GM13977 (cell line): Measurements from ENCODE around the gene MEG3.

Experiments used
- DNase-seq: peaks from one replicate; pipeline ENCODE4 v3.0.0; 2012; ENCODE audit warnings: low spot score
- CTCF ChIP-seq: IDR thresholded peaks from 2 replicates; pipeline ENCODE4 v1.5.1; 2012; ENCODE audit warnings: mild to moderate bottlenecking, control low read depth; ENCODE audit not compliant: insufficient read depth; ENCODE audit errors: extremely low read depth, missing control alignments
- in situ Hi-C: fragments of 300-500 bp; cut with MboI; formaldehyde crosslinking; loops from one replicate; pipeline ENCODE4 v1.12.0; 2022; ENCODE audit warnings: low sequenced_read_pairs, low pct_unique_long_range_greater_than_20kb, mixed read lengths, inconsistent platforms; ENCODE audit not compliant: unreplicated experiment

MEG3 gene

DNA sequence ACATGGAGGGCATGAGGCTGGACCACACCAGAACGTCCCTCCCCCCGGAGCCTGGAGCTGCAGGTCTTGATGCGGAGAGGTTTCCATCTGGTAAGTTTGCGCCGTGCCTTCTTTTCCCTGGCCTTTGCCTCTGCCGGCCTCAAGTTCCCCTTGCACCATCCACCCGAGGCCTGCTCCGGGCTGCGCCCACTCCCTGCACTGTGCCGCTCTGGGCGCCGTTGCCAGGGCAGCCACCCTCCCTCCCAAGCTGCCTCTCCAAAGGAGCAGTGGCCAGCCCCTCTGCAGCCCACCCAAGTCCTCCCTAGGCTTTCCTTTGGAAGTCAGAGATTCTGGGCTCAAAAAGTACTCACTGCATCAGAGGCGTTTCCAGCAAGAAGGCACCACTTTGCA, 46.2 kb upstream of the MEG3 start:
- in situ Hi-C loops: no loop called here
- no peak for DNase-seq
- no peak for TF ChIP-seq CTCF

GRCh38 chr14:100780246-100780645, 45.7 kb upstream of the MEG3 start:
- in situ Hi-C loops: no loop called here
- TF ChIP-seq CTCF: no peak
- DNase-seq: no peak

DNA sequence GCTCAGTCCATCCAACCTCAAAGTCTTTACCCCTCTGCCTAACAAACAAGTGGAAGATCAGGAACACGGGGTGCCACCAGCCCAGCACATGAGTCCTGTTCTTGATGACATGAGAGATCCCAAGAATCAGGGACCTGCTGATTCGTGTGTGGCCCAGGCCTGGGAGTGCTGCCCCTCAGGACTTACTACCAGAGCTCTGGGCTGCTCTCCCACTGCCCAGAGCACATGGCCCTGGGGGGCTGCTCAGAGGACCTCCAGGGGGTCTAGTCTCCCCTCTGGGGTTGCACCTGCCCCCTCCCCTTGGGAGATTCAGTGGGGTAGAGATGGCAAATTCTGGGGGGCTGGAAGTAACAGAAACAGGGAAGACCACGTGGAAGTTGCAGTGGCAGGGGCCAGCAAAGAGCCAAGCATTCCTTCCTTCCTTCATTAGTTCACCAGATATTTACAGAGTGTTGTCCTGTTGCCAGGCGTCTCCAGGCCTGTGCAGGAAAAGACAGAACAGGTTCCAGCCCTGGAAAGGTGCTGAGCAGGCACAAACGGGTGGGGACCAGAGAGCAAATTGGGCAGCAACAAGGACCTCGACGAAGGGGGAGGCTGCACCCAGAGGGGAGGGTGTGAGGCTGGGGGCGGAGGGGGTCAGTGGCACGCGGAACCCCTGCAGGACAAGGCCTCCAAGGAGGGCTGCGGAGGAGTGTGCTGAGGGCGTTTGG, 45.1 kb upstream of the MEG3 start:
- DNase-seq: no peak
- in situ Hi-C loops: no loop called here
- no peak for TF ChIP-seq CTCF

GRCh38 chr14:100781952-100782351, 44.0 kb upstream of the MEG3 start:
- no peak for DNase-seq
- TF ChIP-seq CTCF: no peak
- in situ Hi-C loops: no loop called here

GRCh38 chr14:100782516-100783320, 43.2 kb upstream of the MEG3 start:
- DNase-seq: no peak
- no peak for TF ChIP-seq CTCF
- in situ Hi-C loops: no loop called here

DNA sequence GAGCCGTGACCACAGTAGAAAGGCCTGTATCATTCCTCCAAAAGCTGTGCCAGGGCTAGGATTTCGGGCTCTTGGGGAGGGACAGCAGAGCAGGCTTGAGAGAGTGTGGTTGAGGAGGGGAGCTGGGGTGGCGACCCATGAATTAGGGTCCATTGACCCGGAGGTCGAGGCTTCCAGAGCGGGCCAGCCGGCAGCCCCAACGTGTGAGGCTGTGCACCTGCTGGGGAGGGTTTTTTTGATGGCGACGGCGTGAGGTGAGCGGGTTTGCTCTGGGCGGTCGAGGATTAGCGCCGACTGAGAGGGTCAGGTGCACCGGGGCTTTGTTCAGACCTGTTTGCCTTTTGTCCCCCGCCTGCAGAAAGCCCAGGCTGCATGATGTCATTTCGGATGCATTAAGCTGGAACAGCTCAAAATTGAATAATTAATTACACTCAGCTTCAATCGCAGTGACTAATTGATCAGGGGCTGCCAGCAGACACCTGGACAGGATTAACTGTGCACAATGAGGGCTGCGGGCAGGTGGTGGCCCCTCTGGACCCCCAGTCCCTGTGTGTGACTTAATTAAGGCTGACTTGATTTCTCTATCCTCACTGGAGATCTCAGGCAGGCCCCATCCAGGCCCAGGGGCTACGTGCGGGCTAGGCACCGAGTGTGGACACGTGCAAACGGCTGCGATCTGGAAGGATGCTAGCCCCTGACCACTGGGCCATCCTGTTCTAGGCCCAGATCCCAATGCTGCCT, 42.1 kb upstream of the MEG3 start:
- no peak for DNase-seq
- in situ Hi-C loops: no loop called here
- TF ChIP-seq CTCF: no peak
